Measurements from ENCODE around the gene CCNY. TPM values are rescaled to one million over a fixed set of nuclear protein-coding genes. Genes with fewer than 3 reads are reported as not detected.
A peak's percentile ranks its signal among the peaks of the same experiment; 100 is the strongest.

Gene CCNY
- total and polyA plus RNA-seq, 2 of the 13 experiments (the other 11 are each of a cell fraction or from before 2014, with no cell fraction given): 48.2 to 54.7 TPM

GRCh38 chr10:35542303-35542702 lies 206.0 kb downstream of the CCNY start (continued):
- TF ChIP-seq ZBTB34 (CRISPR knock-in tag; IDR thresholded peaks at IDR 0.05) (no peak), DBP (CRISPR knock-in tag; IDR thresholded peaks at IDR 0.05; ENCODE audit: not compliant biosample characterization) (no peak), KDM2A (CRISPR knock-in tag; IDR thresholded peaks at IDR 0.05; ENCODE audit: borderline replicate concordance, low read depth) (no peak), RNF2 (conservative IDR thresholded peaks at IDR 0.05; ENCODE audit: low read depth) (no peak), SMAD1 (CRISPR knock-in tag; IDR thresholded peaks at IDR 0.05; ENCODE audit: borderline replicate concordance, low read depth) (no peak), ZNF816 (CRISPR knock-in tag; IDR thresholded peaks at IDR 0.05; ENCODE audit: borderline replicate concordance) (no peak), ZIK1 (CRISPR knock-in tag; IDR thresholded peaks at IDR 0.05; ENCODE audit: borderline replicate concordance, low read depth) (no peak), MAF1 (CRISPR knock-in tag; IDR thresholded peaks at IDR 0.05; ENCODE audit: borderline replicate concordance) (no peak), REPIN1 (CRISPR knock-in tag; IDR thresholded peaks at IDR 0.05; ENCODE audit: borderline replicate concordance, low read depth) (no peak), ZFY (CRISPR knock-in tag; IDR thresholded peaks at IDR 0.05) (no peak), ARID4A (CRISPR knock-in tag; IDR thresholded peaks at IDR 0.05; ENCODE audit: borderline replicate concordance) (no peak), ZNF790 (CRISPR knock-in tag; IDR thresholded peaks at IDR 0.05; ENCODE audit: borderline replicate concordance) (no peak), GTF2F1 (IDR thresholded peaks at IDR 0.05; ENCODE audit: low read length) (no peak), NCOA2 (CRISPR knock-in tag; IDR thresholded peaks at IDR 0.05) (peak; percentile 59; the same call in 1 of the 2 replicates), FOXA3 (CRISPR knock-in tag; IDR thresholded peaks at IDR 0.05) (peak; percentile 69), MXD3 (CRISPR knock-in tag; IDR thresholded peaks at IDR 0.05) (no peak), ZGPAT (CRISPR knock-in tag; IDR thresholded peaks at IDR 0.05) (0 out of 2 replicates have a peak, but pooled peaks have one; percentile 36), MIER3 (CRISPR knock-in tag; IDR thresholded peaks at IDR 0.05; ENCODE audit: borderline replicate concordance) (peak; percentile 51; the same call in 1 of the 2 replicates), NR2F6 (IDR thresholded peaks at IDR 0.05) (peak; percentile 43; the same call in 1 of the 2 replicates), NR2F6 (CRISPR knock-in tag; IDR thresholded peaks at IDR 0.05) (no peak), ZNF260 (CRISPR knock-in tag; IDR thresholded peaks at IDR 0.05; ENCODE audit: borderline replicate concordance, low read depth) (no peak), MTF1 (CRISPR knock-in tag; IDR thresholded peaks at IDR 0.05) (no peak)

All from HepG2 (cell line).